ENCODE results near the gene FAM117B. TPM values are rescaled to one million over a fixed set of nuclear protein-coding genes. Genes with fewer than 3 reads are reported as not detected.

The FAM117B gene
- 10 to 100 TPM; 23.0 to 24.9 TPM for total RNA-seq

DNA sequence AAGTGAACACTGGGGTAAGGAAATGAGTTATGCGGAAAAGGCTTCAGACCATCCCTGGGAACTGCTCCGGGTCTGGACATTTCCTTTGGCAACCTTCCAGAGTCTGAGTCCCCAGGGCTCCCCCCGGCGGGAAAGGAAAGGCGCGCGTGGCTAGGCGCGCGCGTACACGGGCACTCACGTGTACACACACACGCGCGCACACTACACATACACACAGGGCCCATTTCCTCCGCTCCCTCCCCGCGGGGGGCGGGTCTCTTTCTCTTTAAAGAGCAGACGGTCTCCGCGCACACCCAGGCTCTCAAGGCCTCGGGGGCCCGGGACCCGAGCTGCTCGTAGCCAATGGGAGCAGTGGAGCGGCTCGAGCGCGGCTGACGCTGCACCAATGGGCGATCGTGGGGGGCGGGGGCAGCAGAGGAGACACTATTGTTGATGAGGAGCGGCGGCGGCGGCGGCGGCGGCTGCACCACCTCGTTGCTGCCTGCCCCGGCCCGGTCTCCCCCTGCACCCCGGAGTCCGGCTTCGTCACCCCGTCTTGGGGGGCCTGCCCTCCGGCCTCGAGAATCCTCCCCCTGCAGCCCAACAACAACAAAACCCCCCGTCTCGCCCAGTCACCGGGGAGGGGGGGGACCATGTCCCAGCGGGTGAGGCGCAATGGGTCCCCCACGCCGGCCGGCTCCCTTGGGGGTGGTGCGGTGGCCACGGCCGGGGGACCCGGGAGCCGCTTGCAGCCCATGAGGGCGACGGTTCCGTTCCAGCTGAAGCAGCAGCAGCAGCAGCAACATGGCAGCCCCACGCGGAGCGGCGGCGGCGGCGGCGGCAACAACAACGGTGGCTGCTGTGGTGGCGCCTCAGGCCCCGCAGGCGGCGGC lies at the start of gene FAM117B:
Gene FAM117B (plus strand): TSS at position 414 of the 872 bp plus-strand sequence. CDS start 219 bp downstream, at position 633.
- peaks cover 51% of the 10 kb centered on the region for H3K4me1 Mint-ChIP-seq
- DNase-seq: peak; percentile 99
- POLR2A ChIA-PET: interaction anchor here (0.5 to 0.6 kb wide), 2 partner anchors 66 to 77 kb away, joined by 4 to 6 read pairs; no protein-coding TSS in a partner anchor
- H3K4me3 Mint-ChIP-seq: peak within 1 kb of the TSS; percentile 93
- CTCF ChIA-PET: interaction anchor here (0.8 to 1.8 kb wide), 4 partner anchors 8 to 170 kb away, joined by 3 to 5 read pairs (median 4); no protein-coding TSS in a partner anchor
- H3K36me3 Mint-ChIP-seq (ENCODE audit: low read depth): peaks cover 18% of the 10 kb centered on the region
- H3K27me3 Mint-ChIP-seq: no peaks in the 10 kb centered on the region
- H3K9me3 Mint-ChIP-seq: no peaks in the 10 kb centered on the region
- H3K27ac Mint-ChIP-seq: peak within 1 kb of the TSS; percentile 90

DNA sequence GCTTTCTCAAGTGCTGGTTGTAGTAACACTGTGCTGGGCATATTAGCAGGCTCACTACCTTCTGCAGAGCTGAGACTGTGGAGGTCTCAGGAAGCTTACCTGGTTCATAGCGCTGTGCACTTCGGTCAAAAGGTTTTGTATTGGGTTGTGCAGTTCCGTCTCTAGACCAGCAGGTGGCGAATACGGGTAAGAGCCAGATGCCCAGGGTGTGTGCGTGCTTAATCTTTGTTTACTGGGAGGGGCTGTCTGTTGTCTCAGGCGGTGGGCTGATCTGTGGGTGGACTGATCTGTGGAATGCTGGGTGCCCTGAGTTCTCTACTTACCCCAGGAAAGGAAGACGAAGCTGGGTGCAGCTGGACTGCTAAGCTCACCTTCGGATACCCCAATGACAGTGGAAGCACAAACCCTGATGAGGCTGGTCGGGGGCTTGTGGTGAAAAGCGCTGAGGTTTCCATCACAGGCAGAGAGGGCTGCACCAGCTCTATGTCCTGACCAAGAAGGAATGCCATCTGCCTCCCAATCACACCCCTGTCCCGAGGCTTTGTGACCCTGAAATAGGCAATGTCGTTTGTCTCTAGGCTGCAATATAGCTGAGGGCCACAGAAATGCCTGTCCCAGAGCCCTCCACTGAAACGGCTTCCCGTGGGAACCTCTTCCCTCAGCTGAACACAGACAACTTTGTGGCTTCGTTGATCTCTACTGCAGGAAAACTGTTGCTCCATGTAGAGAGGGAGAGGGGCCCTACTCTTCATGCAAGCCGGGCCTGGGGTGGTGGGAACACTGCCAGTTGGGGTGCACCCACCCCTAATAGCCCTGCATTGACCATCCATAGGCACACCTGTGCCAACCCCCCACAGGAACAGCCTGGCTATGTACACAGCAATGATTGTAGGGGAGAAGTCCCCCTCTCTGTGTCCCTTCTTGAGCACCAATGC lies 45.9 kb upstream of the FAM117B start:
- H3K27ac Mint-ChIP-seq: peak overlapping the region; percentile 54

DNA sequence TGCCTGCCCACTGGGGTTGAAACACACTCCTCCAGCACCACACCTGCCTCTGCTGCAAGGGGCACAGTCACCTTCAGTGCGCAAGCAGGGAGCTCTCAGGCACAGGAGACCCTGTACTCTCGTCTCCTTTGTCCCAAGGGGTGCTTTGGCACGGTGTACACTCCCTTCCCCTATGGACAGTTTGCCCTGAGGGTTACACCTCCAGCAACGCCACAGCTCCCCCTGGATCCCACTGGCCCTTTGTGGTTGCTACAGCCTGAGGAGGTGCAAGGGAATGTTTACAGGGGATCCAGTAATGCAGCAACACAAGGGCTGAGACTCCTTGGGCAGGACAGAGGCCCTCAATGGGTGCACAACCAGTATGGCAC lies 45.2 kb upstream of the FAM117B start:
- Mint-ChIP-seq H3K9me3 (no peaks in the 10 kb centered on the region), H3K4me1 (peaks cover 10% of the 10 kb centered on the region), H3K4me3 (no peak overlapping the region), H3K36me3 (ENCODE audit: low read depth) (no peaks in the 10 kb centered on the region), H3K27ac (no peak overlapping the region), H3K27me3 (no peaks in the 10 kb centered on the region)
- ChIA-PET POLR2A (no interaction called here), CTCF (interaction anchor here (0.9 to 2.4 kb wide), 2 partner anchors 8 to 12 kb away, joined by 3 to 10 read pairs; no protein-coding TSS in a partner anchor)
- no peak for DNase-seq

More for the DNA sequence above, 45.9 kb upstream of the FAM117B start:
- H3K4me3 Mint-ChIP-seq: no peak overlapping the region
- no peaks in the 10 kb centered on the region for H3K27me3 Mint-ChIP-seq
- CTCF ChIA-PET: interaction anchor here (0.5 to 2.4 kb wide), 8 partner anchors 10 to 566 kb away, joined by 3 to 10 read pairs (median 4); no protein-coding TSS in a partner anchor
- no peaks in the 10 kb centered on the region for H3K9me3 Mint-ChIP-seq
- POLR2A ChIA-PET: no interaction called here
- no peaks in the 10 kb centered on the region for H3K36me3 Mint-ChIP-seq (ENCODE audit: low read depth)
- DNase-seq: peak; percentile 77
- peaks cover 10% of the 10 kb centered on the region for H3K4me1 Mint-ChIP-seq

DNA sequence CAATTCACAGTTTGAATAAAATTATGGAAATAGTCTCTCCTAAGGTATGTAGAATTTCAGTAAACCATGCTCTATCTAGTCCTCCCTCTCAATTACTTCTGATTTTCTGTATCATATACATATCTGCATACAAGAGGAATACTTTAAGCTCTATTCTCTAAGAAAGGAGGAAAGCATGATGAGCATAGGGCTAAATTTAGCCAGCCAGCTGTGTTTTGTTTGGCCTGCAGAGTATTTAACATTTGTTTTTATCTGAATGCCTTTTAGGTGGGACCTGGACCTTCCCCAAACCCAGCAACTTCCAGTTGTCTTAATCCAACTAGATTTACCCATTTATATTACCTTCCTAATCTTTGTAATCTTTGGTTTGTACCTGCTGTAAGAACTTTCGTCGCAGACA lies 42.2 kb upstream of the FAM117B start:
- Mint-ChIP-seq H3K27me3 (no peaks in the 10 kb centered on the region), H3K4me3 (no peak overlapping the region), H3K9me3 (no peaks in the 10 kb centered on the region), H3K4me1 (peaks cover 10% of the 10 kb centered on the region), H3K27ac (no peak overlapping the region), H3K36me3 (ENCODE audit: low read depth) (no peaks in the 10 kb centered on the region)
- POLR2A ChIA-PET: no interaction called here
- CTCF ChIA-PET: no interaction called here
- no peak for DNase-seq

DNA sequence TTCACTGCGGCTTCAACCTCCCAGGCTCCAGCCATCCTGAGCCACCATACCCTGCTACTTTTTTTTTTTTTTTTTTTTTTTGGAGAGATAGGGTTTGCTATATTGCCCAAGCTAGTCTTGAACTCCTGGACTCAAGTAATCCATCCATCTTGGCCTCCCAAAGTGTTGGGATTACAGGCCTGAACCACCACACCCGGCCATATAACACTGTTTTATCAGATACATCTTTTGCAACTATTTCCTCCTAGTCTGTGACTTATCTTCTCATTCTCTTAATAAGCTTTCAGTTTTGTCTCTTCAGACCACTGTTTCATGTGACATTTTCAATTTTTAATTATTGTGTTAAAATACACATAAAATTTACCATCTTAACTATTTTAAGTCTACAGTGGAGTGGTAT lies 35.7 kb upstream of the FAM117B start:
- H3K4me1 Mint-ChIP-seq: peaks cover 2% of the 10 kb centered on the region
- ChIA-PET CTCF (interaction anchor here (1.7 kb wide), 1 partner anchor 10 kb away, joined by 4 read pairs; no protein-coding TSS in a partner anchor), POLR2A (no interaction called here)
- no peaks in the 10 kb centered on the region for H3K27me3 Mint-ChIP-seq
- H3K9me3 Mint-ChIP-seq: no peaks in the 10 kb centered on the region
- no peaks in the 10 kb centered on the region for H3K36me3 Mint-ChIP-seq (ENCODE audit: low read depth)
- H3K4me3 Mint-ChIP-seq: no peak overlapping the region
- no peak for DNase-seq
- no peak overlapping the region for H3K27ac Mint-ChIP-seq

DNA sequence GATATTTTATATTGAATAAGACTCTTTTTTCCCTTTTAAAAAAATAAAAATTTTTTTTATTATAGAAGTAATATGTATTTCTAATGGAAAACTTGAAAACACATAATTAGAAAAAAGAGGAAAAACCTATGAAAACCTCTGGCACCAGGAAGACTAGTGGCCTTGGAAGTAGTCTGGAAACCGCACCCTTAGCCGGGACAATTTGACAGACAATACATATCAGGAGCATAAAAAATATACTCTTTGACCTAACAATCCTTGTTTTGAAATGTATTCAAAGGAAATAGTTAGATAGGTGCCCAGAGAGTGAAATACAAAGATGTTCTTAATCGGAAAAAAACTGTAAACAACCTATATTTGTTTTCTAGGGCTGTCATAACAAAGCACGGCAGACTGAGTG lies 34.9 kb upstream of the FAM117B start:
- DNase-seq: no peak
- H3K27ac Mint-ChIP-seq: no peak overlapping the region
- CTCF ChIA-PET: interaction anchor here (2.8 kb wide), 1 partner anchor 11 kb away, joined by 10 read pairs; no protein-coding TSS in a partner anchor
- no peaks in the 10 kb centered on the region for H3K36me3 Mint-ChIP-seq (ENCODE audit: low read depth)
- H3K4me3 Mint-ChIP-seq: no peak overlapping the region
- H3K9me3 Mint-ChIP-seq: peaks cover under 1% of the 10 kb centered on the region
- no peaks in the 10 kb centered on the region for H3K27me3 Mint-ChIP-seq
- peaks cover 2% of the 10 kb centered on the region for H3K4me1 Mint-ChIP-seq
- POLR2A ChIA-PET: no interaction called here

DNA sequence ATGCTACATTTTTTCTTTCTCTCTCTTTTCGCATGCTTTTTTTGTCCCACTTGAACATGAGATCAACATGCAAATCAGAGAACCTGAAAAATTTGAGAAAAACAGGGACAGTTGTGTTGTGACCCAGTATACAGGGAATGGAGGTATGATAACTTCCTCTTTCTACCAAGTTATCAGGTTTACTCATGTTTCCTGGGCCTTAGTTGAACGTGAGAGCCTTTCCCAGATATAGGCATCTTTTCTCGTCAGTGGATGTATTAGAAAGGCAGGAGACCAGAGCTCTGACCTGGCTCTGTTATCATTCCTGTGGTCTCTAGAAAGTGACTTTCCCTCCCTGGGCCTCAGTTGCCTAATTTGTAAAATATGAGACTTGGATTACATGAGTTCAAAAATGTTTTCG lies 30.1 kb upstream of the FAM117B start:
- ChIA-PET POLR2A (no interaction called here), CTCF (no interaction called here)
- Mint-ChIP-seq H3K36me3 (ENCODE audit: low read depth) (no peaks in the 10 kb centered on the region), H3K4me3 (no peak overlapping the region), H3K9me3 (peaks cover 7% of the 10 kb centered on the region), H3K27me3 (no peaks in the 10 kb centered on the region), H3K4me1 (peaks cover 4% of the 10 kb centered on the region), H3K27ac (no peak overlapping the region)
- no peak for DNase-seq

DNA sequence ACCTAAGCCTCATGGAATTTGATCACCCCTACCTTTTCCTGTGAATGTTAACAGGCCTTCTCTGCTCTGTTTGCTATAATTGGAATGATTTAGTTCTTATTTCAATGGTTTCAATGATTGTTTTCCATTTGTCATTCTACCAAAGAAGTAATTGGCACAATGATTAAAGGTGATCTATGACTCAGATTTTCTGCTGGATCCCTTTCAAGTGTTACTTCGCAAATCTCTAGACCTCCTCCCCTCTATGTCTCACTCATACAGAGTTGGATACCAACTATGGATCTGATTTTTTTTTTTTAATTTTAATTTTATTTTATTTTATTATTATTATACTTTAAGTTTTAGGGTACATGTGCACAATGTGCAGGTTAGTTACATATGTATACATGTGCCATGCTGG lies 29.6 kb upstream of the FAM117B start:
- DNase-seq: no peak
- no peak overlapping the region for H3K4me3 Mint-ChIP-seq
- ChIA-PET POLR2A (no interaction called here), CTCF (no interaction called here)
- peaks cover 9% of the 10 kb centered on the region for H3K9me3 Mint-ChIP-seq
- H3K27me3 Mint-ChIP-seq: no peaks in the 10 kb centered on the region
- peaks cover 8% of the 10 kb centered on the region for H3K4me1 Mint-ChIP-seq
- H3K36me3 Mint-ChIP-seq (ENCODE audit: low read depth): no peaks in the 10 kb centered on the region
- H3K27ac Mint-ChIP-seq: no peak overlapping the region

DNA sequence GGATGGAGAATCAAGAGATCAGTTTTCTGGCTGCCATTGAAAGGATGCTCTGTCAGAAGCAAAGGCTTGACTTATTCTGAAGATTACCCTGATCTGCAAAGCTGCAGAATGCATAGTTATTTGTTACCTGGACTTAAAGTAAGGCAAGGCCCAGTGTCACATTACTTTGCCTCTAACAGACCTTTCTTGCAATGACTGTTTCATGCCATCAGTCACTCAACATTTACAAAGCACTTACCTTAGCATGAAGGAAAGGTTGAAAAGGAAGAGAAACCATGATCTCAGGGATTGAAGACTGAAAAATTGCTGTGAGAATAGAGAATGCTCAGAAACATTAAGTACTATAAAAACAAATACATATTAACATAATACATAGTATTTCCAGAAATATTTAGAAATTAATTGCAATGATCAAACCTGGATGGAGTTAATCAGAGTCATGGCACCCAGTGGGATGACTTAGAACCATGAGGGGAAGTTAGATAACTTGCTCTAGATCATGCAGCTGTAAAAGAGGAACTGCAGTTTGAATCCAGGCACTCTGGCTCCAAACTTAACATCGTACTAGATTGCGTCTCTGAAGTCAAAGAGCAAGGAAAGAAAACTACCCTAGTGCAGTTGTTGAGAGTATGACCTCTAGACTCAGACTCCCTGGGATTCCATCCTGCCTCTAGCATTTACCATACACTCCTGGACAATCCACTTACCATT lies 26.5 kb upstream of the FAM117B start:
- POLR2A ChIA-PET: no interaction called here
- CTCF ChIA-PET: interaction anchor here (0.5 kb wide), 1 partner anchor 101 kb away, joined by 3 read pairs; no protein-coding TSS in a partner anchor
- Mint-ChIP-seq H3K4me1 (peaks cover 6% of the 10 kb centered on the region), H3K4me3 (no peak overlapping the region), H3K27ac (no peak overlapping the region), H3K36me3 (ENCODE audit: low read depth) (no peaks in the 10 kb centered on the region), H3K9me3 (peaks cover 12% of the 10 kb centered on the region), H3K27me3 (no peaks in the 10 kb centered on the region)
- no peak for DNase-seq

DNA sequence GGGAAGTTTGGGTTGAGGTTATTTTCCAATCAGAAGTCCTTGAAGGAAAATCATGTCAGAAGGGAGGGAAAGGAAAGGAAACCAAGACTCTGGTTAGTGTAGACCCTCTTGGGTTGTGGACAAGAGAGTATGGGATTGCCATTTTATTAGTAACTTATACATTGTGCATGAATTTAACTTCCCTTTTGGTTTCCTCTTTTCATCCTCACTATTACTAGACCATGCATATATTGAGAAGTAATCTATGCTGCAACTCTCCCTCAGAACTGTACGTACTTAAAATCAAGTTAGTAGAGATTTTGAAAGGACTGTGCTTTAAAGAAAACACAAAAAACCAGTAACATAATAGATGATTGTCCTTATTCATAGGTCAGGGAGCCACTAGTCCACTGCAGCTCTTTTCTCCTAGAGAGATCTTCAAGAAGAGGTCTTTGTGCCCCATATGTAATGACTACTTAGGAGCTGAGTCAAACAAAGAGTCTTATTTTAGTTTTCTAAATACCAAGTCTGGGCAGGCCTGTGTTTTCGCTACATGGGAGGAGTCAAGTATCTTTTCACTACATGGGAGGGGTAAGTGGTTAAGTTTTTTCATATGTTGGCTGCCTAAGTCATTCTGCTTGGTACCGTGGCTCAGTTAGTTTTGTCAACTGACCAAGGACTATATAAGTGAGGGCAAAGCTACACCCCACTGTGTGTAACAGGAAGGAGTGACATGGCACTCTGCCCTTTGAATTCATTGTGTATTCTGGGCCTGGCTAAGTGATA lies 25.2 kb upstream of the FAM117B start:
- CTCF ChIA-PET: interaction anchor here (0.5 to 1.5 kb wide), 4 partner anchors 10 to 123 kb away, joined by 3 to 5 read pairs (median 4); no protein-coding TSS in a partner anchor
- POLR2A ChIA-PET: interaction anchor here (0.6 kb wide), 1 partner anchor 19 kb away, joined by 3 read pairs; no protein-coding TSS in a partner anchor
- Mint-ChIP-seq H3K4me3 (no peak overlapping the region), H3K27ac (no peak overlapping the region), H3K9me3 (peaks cover 12% of the 10 kb centered on the region), H3K36me3 (ENCODE audit: low read depth) (no peaks in the 10 kb centered on the region), H3K27me3 (no peaks in the 10 kb centered on the region), H3K4me1 (peaks cover 6% of the 10 kb centered on the region)
- DNase-seq: no peak

DNA sequence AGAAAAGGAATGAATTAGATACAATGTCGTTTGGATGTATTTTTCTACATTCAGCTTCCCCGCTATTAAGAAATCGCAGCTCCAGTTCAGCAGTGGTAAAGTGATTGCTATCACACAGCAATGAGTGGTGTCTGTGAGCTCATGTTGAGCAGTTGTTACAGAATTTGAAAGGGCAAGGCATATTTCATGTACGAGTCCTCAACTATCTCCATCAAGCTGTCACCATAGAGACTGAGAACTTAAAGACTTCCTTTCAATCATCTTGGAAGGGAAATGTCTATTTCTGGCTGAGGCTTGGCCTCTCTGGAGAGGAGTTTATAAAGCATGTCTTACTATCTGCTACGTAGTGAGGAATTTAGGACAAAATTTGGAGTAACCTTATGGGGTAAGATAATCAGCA lies 24.4 kb upstream of the FAM117B start:
- H3K27ac Mint-ChIP-seq: no peak overlapping the region
- peaks cover 6% of the 10 kb centered on the region for H3K4me1 Mint-ChIP-seq
- H3K27me3 Mint-ChIP-seq: no peaks in the 10 kb centered on the region
- CTCF ChIA-PET: interaction anchor here (0.5 to 1.5 kb wide), 3 partner anchors 9 to 23 kb away, joined by 3 to 5 read pairs (median 3); no protein-coding TSS in a partner anchor
- no peak for DNase-seq
- peaks cover 9% of the 10 kb centered on the region for H3K9me3 Mint-ChIP-seq
- no peaks in the 10 kb centered on the region for H3K36me3 Mint-ChIP-seq (ENCODE audit: low read depth)
- POLR2A ChIA-PET: no interaction called here
- no peak overlapping the region for H3K4me3 Mint-ChIP-seq
